RCC 7860 (cell line): ENCODE data around the gene ITGA2.

Experiments
- DNase-seq: peaks from one replicate; pipeline ENCODE4 v3.0.0-alpha.2; 2015; ENCODE audit warnings: low spot score
- FAIRE-seq: peaks from 2 replicates; lab custom pipeline; 2012; peaks lifted over from hg19 to GRCh38; lab: Jason Lieb, UNC

Gene ITGA2

DNA sequence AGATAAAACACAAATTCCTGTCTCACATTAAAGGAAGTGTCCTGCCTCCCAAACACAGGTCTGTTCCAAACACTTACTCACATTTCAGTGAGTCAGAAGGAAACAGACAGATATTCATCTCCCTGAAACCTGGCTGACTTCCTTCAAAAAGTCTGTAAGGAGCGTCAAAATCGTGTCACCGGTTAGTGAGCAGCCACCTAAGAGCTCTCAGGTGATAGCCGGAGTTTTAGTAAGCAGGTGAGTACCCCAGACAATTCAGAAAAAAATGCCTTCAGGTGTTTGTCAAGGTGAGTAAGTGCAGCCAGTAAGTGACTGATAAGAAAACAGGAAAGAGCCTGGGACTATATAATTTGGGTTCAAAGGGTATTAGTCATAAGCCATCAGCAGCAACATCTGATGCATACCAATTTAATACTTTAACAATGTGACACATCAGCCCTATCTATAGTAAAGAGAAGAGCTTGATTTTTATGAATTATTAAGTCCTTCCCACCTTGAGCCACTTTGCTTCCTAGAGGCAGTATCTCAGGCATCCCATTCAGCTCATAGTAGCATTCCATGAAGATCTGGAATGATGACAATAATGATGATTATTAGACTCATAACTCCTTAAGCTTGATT, 1.3 kb upstream of the ITGA2 start:
- peak; percentile 32 for DNase-seq
- FAIRE-seq, result no peak

DNA sequence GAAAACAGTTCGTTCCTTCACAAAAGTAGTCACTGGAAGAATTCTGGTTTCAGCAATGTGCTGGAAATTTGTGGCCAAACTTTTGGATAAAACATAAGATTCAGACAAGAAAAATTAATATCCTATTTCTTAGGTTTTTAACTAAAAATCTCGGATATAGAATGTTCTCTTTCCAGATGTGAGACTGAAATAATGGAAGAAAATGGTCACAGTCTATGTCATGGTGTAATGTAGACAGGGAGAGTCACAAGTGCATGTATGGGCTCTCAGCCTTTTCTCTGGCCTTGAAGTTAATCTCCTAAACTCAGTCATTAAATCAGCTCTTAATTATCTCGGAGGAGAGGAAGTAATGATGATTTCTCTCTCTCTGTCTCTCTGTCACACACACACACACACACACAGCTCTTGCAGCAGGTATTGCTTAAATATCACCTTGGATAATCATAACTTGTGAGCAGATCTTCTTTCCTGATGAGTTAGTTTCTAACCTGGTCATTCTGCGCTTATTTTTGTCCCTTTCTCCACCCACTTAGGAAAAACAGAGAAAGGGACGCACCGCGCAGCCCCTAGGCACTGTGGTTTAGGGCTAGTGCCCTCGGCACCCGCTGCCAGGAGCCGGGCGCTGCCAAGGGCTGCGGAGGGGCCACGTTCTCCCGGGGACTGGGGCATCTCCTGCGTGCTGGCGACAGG, 672 bp upstream of the ITGA2 start:
- FAIRE-seq, result no peak

GRCh38 chr5:52989781-52990527, 802 bp downstream of the ITGA2 start:
- FAIRE-seq (no peak), DNase-seq (no peak)

More for the DNA sequence above, 672 bp upstream of the ITGA2 start:
- DNase-seq, result no peak

DNA sequence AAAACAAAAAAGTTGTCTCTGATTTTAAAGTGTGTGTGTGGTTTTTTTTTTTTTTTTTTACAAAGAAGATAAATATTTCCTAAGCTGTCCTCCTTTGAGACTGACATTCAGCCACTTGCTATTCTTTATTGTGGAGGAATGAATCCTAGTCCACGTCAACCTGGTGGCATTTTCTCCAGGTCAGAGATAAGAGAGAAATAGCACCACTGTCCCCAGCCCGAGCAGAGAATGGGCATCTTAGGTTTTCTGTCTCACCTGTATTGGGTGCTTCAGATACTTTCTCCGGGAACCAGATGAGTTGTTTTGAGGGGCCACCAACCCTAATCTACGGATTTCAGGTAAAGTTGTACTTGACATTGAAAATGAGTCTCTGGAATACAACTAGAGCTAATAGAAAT, 1.4 kb downstream of the ITGA2 start:
- no peak for FAIRE-seq

GRCh38 chr5:52993367-52993766, 4.2 kb downstream of the ITGA2 start:
- FAIRE-seq (no peak), DNase-seq (no peak)

More for the DNA sequence above, 1.4 kb downstream of the ITGA2 start:
- DNase-seq, result no peak

DNA sequence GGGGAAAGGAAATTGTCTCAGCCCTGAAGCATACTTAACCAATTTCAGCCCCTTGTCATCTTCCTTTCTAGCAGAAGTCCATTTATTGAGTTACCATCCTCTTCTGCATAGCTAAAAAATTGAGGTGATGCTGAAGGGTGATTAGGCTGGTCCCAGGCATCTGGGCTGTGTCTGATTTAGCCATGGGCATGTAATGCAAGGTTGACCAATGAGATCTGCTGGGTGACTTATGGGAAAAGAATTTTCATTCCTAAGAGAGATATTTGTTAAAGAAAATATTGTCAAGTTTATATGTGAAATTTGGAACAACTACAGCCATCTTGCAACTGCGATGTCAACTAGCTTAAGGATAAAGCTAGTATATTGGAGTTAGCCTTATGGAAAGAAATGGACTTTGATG, 5.1 kb downstream of the ITGA2 start:
- FAIRE-seq (no peak), DNase-seq (no peak)

GRCh38 chr5:52995095-52995494, 5.9 kb downstream of the ITGA2 start:
- FAIRE-seq (no peak), DNase-seq (no peak)

DNA sequence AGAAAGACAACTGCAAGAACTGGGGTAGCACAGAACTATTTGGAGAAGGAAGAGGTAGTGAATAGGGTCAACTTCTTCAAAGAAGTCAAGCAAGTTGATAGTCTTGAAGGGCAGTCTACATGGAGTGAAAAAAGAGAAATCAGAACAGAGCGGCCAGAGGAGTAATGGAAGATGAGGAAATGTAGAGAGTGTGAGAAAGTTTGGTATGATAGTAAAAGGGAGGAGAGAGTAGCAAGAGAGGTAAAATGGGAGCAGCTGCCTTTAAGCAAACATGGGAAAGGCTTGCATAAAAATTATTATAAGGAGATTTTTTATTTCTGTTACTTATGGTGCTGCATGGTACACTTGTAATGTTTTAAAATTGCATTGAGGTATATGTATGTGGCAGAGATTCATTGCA, 6.8 kb downstream of the ITGA2 start:
- FAIRE-seq (no peak), DNase-seq (no peak)

DNA sequence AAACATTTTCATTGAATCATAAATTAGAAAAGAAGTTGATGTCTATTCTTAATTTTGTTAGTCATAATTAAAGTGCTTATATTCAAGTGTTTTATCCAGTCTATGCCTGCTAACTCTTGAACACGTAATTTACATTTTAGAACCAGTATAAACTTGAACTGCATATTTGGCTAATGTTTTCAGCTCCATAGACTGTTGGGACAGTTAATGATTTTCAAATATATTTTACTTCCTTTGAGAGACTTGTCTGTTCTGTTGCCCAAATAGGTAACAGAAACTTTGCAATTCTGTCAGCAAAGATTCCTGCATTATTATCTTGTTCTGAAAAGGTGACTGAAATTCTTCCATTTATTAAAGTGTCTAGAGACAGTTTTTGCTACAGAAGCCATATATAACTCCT, 7.8 kb downstream of the ITGA2 start:
- FAIRE-seq (no peak), DNase-seq (no peak)

DNA sequence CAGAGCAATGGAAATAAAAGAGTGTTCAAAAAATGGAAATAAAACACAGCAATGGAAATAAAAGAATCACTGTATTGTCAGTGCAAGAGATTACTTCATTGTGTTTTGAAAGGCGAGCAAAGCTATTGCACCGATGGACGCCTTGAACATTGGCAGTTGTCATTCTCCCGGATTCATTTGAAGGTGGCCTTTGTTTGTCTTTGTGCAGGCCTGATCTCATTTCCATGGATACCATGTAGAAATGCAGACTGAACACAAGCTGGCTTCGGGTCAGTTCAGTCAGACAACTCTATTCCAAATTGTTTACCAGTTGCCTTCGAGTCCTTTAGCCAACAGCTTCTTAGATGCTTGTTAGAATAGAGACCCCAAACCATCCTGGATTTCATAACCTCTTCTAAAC, 8.3 kb downstream of the ITGA2 start:
- DNase-seq, result no peak
- no peak for FAIRE-seq

DNA sequence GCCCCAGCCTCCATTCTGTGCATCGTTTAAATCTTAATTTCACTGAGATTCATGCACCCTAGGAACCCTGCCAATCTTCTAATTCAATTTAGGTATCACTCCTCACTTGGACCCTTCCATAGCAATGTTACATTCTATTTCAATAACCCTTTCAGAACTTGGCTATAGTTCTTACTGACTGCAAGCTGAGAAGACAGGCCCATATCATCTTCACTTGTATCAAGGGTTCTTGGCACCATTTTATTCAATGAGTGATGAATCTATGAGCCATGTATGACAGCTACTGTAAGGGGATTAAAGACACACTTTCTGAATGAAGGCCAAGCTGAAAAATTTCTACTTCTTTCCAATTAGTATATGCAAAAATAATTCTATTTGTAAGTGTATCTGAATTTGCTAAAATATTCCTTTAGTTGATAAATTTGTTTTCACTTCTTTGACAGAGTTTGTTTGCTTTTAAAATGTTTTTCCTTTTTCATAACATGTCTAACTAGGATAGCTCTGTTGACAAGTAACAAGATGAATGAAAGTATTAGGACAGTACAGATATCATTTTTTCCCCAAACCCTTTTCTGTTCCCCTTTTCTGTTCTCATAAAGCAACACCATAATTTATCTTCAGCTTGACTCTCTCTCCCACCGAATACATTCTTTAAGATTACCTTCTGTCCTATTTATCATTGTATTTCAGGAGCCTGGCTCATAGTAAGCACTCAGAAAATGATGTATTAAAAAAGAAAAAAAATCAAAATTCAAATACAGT, 9.6 kb downstream of the ITGA2 start:
- no peak for DNase-seq
- FAIRE-seq, result no peak

- no peak for FAIRE-seq
- DNase-seq, result no peak
Observed at GRCh38 chr5:52999344-52999949, 10.3 kb downstream of the ITGA2 start.

DNA sequence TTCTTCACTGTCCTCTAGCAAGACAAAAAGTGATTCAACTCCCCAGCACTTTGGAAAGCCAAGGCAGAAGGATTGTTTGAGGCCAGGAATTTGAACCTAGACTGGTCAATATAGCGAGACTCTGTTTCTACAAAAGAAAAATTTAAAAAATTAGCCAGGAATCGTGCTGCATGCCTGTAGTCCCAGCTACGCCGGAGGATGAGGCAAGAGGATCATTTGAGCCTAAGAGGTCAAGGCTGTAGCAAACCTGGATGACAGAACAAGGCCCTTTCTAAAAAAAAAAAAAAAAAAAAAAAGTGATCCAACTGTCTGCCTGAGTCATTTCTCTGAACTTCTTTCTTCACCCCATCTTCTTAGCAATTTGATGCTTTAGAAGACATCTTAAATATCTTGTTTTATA, 12.4 kb downstream of the ITGA2 start:
- no peak for FAIRE-seq
- no peak for DNase-seq

DNA sequence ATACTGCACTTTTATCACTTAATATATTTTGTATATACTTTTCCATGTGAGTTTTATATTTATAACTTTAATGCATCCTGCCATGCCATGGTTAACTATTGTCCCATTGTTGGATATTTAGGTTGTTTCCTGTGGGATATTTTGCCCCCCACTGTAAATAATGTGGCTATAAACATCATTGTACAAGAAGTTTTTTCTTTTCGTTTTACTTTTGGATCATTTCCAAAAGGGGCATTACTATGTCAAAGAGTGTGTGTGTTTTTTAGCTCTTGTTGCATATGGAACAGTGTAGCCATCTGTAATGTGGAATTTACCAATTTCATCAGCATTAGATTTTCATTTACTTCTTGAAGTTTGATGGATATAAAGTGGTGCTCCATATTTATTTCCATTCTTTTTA, 13.3 kb downstream of the ITGA2 start:
- no peak for FAIRE-seq

DNA sequence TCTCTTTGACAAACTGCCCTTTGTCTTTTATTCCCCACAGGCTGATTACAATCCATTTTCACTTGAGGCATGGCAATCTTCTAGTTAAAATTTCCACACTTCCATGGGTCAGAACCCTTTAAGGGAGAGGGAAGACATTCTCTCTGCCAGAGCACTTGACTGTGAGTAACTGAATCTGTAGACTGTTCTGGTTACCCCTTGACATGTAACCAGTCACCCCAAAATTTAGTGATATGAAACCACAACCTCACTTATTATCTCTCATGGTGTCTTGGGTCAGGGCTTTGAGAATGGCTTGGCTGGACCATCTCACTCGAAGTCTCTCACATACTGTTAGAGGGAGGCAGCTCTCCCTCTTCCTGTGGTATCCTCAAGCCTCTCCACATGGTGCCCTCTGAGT, 14.0 kb downstream of the ITGA2 start:
- DNase-seq (no peak), FAIRE-seq (no peak)

More for the DNA sequence above, 13.3 kb downstream of the ITGA2 start:
- DNase-seq, result no peak

DNA sequence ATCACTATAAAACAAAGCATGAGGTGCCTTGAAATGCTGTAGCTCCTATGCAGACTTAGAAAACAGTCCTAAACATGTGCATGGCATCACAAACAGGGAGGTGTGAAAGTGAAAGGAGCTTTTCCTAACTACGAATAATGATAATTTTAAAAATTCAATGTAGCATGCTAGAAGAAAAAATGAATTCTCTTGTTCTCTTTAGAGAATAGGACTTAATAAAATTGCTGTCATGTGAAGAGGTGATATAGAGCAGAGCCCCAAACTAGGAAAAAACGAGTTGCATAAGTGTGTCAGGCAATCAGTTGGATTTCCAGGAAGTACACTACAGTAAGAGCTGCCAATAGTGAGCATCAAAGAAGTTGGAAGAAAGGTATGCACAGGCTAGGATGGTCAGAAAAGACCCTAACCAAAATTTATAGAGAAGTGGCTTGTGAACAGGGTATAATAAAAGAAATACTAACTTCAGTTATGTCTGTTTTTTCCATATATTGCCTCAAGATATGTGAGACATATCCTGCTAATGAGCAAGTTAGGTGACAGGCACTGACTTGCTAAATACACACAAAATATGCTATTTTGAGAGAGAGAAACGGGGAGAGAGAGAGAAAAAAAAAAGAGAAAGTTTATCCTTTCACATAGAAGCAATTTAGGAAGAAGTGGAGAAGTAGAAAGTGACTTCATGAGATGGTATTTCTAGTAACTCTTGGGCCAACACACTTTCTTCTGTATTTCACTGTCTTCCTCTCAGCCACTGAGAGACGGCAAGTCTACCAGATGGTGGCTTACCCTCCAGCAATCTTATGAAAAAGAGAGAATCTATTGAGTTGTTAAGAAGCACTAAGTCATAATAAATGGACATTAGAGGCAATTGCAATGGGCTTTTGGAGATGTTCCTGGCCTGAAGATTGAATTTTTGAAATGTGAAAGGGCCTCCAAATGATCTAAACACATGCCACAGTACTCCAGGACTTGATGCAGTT, 18.0 kb downstream of the ITGA2 start:
- FAIRE-seq (no peak), DNase-seq (no peak)

DNA sequence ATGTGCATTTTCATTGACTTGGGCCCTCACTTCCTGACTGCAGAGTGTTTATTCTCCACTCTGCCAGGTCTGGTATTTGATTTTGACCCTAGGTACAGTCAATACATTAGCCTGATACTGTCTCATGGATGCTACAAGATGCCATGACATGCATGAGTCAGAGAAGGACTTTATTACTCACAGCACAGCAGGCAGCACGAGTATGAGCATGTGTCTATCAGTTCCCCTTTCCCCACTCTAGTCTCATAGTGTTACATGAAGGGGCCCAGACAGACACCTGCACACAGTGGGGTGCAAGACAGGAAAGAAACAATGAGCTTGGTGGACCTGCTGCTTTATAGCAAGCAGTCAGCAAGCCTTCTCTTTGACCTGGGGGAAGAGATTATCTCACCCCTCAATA, 19.6 kb downstream of the ITGA2 start:
- peak; percentile 44 for DNase-seq
- FAIRE-seq, result no peak

- FAIRE-seq (no peak), DNase-seq (no peak)
Observed at GRCh38 chr5:53009816-53010215, 20.7 kb downstream of the ITGA2 start.

- no peak for FAIRE-seq
- no peak for DNase-seq
Observed at GRCh38 chr5:53010814-53011213, 21.7 kb downstream of the ITGA2 start.

- DNase-seq, result no peak
- FAIRE-seq, result no peak
Observed at GRCh38 chr5:53011233-53011632, 22.1 kb downstream of the ITGA2 start.
